HepG2 (cell line): Measurements from ENCODE around the gene CLDN7. TPM values are rescaled to one million over a fixed set of nuclear protein-coding genes. Genes with fewer than 3 reads are reported as not detected.

Experiments used
- ATAC-seq: fragments of 200-7000 bp; cut with Tn5 transposase; 3 replicates; pipeline ENCODE4 v1.9.1; 2020; ENCODE audit warnings: mild to moderate bottlenecking, moderate library complexity
- BruUV-seq: library from RNA; stranded (reverse); fragments of 400-500 nt; replicated peaks from 2 replicates; lab custom pipeline; 2021; lab: Mats Ljungman, UMichigan
- CTCF ChIA-PET: fragments of 300-600 bp; formaldehyde crosslinking; extraction: SDS; loops from one replicate; lab custom pipeline; 2021; ENCODE audit warnings: low total read pairs, inconsistent platforms, low intra/inter-chr PET ratio; lab: Yijun Ruan, JAX
- POLR2A ChIA-PET: fragments of 350-600 bp; sonication (Branson Sonifier 250); formaldehyde crosslinking; loops from one replicate; lab custom pipeline; 2020; ENCODE audit warnings: antibody characterized with exemption, inconsistent platforms; lab: Yijun Ruan, JAX
- DNase-seq: peaks from one replicate; pipeline ENCODE4 v3.0.0-alpha.2; 2015; ENCODE audit warnings: low spot score
- FAIRE-seq: peaks from 3 replicates; lab custom pipeline; 2011; peaks lifted over from hg19 to GRCh38; lab: Jason Lieb, UNC
- H2AFZ ChIP-seq: one replicate; pipeline ENCODE4 v1.6.1; 2011; ENCODE audit warnings: low read length, inconsistent platforms
- H3K27ac ChIP-seq: fragments of 300-600 bp; 3 replicates; pipeline ENCODE4 v1.8.0; 2011; ENCODE audit warnings: mixed run types, mild to moderate bottlenecking, mixed read lengths, low read length, inconsistent platforms; ENCODE audit not compliant: insufficient read depth; ENCODE audit errors: extremely low read length
- H3K27me3 ChIP-seq, 2 experiments: fragments of 200-600 bp in 1 of 2; 2 replicates in 1 of 2; 3 replicates in 1 of 2; pipeline versions ENCODE4 v1.6.0 to v1.8.0; 2011; ENCODE audit warnings: low read length in 2 of 2, mild to moderate bottlenecking in 2 of 2, moderate library complexity in 2 of 2, inconsistent platforms in 1 of 2; ENCODE audit not compliant: insufficient read depth in 2 of 2, control insufficient read depth in 1 of 2
- H3K36me3 ChIP-seq, 2 experiments: fragments of 200-600 bp in 1 of 2; replicated peaks in 1 of 2; 2 replicates in 1 of 2; 3 replicates in 1 of 2; pipeline versions ENCODE4 v1.5.1 to v1.8.0; 2011; ENCODE audit warnings: low read length in 2 of 2, inconsistent platforms in 1 of 2; ENCODE audit not compliant: insufficient read depth in 2 of 2, control insufficient read depth in 1 of 2
- H3K4me1 ChIP-seq: 2 replicates; pipeline ENCODE4 v1.5.1; 2012; ENCODE audit warnings: low read length, inconsistent platforms; ENCODE audit not compliant: insufficient read depth
- H3K4me2 ChIP-seq: 2 replicates; pipeline ENCODE4 v1.6.0; 2011; ENCODE audit warnings: low read depth, low read length, inconsistent platforms
- H3K4me3 ChIP-seq, 3 experiments: fragments of 200-600 bp in 1 of 3; sonication (generic), shearing (Covaris generic) in 1 of 3; replicated peaks in 1 of 3; 2 replicates each; pipeline ENCODE4 v1.5.1; 2011 to 2016; ENCODE audit warnings: low read length in 3 of 3, inconsistent platforms in 2 of 3, low read depth in 2 of 3, mild to moderate bottlenecking in 2 of 3, control low read depth in 1 of 3, mixed read lengths in 1 of 3; ENCODE audit not compliant: insufficient read depth in 1 of 3
- H3K79me2 ChIP-seq: one replicate; pipeline ENCODE4 v1.6.1; 2011; ENCODE audit warnings: low read length, inconsistent platforms; ENCODE audit not compliant: insufficient read depth
- H3K9ac ChIP-seq: 2 replicates; pipeline ENCODE4 v1.6.0; 2011; ENCODE audit warnings: mild to moderate bottlenecking, low read depth, low read length, inconsistent platforms; ENCODE audit not compliant: insufficient read depth
- H3K9me3 ChIP-seq: 2 replicates; pipeline ENCODE4 v1.5.1; 2012; ENCODE audit warnings: mild to moderate bottlenecking, low read length
- H4K20me1 ChIP-seq: 2 replicates; pipeline ENCODE4 v1.6.0; 2011; ENCODE audit warnings: inconsistent platforms, mild to moderate bottlenecking, low read length, moderate library complexity; ENCODE audit not compliant: insufficient read depth
- CBX1 ChIP-seq: IDR thresholded peaks from one replicate; pipeline ENCODE4 v1.6.1; 2016; ENCODE audit warnings: antibody characterized with exemption, low read depth
- WGBS: methylation state at CpG from one replicate; pipeline ENCODE4 v1.1.6; 2017; ENCODE audit warnings: low lambda C conversion rate; 5-methylcytosine and 5-hydroxymethylcytosine counted together
- in situ Hi-C: cut with HindIII; loops from 2 replicates; pipeline ENCODE4 v1.10.0; 2017; ENCODE audit warnings: low pct_unique_long_range_greater_than_20kb; ENCODE audit not compliant: extremely low pct_ligation_motif_present
- intact Hi-C: fragments of 100-400 bp; cut with micrococcal nuclease; formaldehyde crosslinking; loops from one replicate; pipeline ENCODE4 v1.10.0; 2022; ENCODE audit not compliant: unreplicated experiment
- polyA plus RNA-seq, 8 experiments: library from polyadenylated mRNA; depleted of rRNA in 3 of 8; stranded (reverse) in 7 of 8; unstranded in 1 of 8; fragments of >200 nt; fragmentation: Illumina TruSeq in 4 of 8; extraction: Trizol in 4 of 8; gene quantifications; 2 replicates each; pipeline versions ENCODE4 v1.2.1 to v1.2.3, GENCODE V29; 2011 to 2016; ENCODE audit warnings: low read depth in 4 of 8, missing spikeins in 1 of 8, mixed read lengths in 1 of 8; ENCODE audit not compliant: insufficient read depth in 1 of 8
- total RNA-seq, 5 experiments: library from RNA; depleted of rRNA; stranded (reverse); fragments of >200 nt; fragmentation: Illumina TruSeq; extraction: Trizol; gene quantifications; 2 replicates each; pipeline ENCODE4 v1.2.3, GENCODE V29; 2016; ENCODE audit warnings: low read depth in 1 of 5
- TF ChIP-seq, protein P1 (sequence below): sonication (generic); formaldehyde crosslinking; IDR thresholded peaks from 2 replicates; pipeline ENCODE4 v1.4.0; 2020; ENCODE audit warnings: missing genetic modification reagents
- TF ChIP-seq, protein P2 (sequence below): sonication (generic); formaldehyde crosslinking; IDR thresholded peaks from 2 replicates; pipeline ENCODE4 v1.9.0; 2021; ENCODE audit warnings: missing genetic modification reagents, mild to moderate bottlenecking, borderline replicate concordance
- TF ChIP-seq, protein P3 (sequence below): sonication (generic); formaldehyde crosslinking; IDR thresholded peaks from 2 replicates; pipeline ENCODE4 v1.4.0; 2020; ENCODE audit warnings: missing genetic modification reagents

The CLDN7 gene
- total and polyA plus RNA-seq, 2 of the 13 experiments (the other 11 are each of a cell fraction or from before 2014, with no cell fraction given), result not detected

DNA sequence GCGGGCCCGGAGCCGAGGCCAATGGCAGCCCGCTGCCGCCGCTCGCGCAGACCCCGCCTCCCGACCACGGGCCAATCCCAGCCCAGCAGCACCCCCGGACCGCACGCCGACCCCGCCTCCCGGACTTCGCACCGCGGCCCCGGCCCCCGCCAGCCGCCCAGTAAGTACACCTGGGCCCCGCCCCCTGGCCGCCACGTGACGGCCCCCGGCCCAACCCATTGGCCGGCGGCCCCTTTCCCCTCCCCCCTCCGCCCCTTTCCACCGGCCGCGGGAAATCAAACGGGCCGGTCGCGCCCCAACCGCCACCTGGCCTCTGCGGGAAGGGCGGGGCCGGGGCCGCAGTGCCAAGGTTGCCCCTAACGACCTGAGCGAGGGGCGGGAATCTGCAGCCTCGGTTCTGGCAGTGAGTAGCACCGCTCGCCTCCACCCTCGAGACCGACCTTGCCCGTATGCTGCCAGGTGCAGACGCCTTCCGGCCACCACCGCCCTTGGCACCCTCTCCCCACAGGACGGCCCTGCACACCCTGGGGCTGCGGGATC lies 32.4 kb upstream of the CLDN7 start, which contains the start of gene YBX2:
YBX2 (minus strand) TSS at position 26 of the 540 bp plus-strand sequence. CDS start 139 bp downstream, outside the sequence.
- TF ChIP-seq, protein P1, sequence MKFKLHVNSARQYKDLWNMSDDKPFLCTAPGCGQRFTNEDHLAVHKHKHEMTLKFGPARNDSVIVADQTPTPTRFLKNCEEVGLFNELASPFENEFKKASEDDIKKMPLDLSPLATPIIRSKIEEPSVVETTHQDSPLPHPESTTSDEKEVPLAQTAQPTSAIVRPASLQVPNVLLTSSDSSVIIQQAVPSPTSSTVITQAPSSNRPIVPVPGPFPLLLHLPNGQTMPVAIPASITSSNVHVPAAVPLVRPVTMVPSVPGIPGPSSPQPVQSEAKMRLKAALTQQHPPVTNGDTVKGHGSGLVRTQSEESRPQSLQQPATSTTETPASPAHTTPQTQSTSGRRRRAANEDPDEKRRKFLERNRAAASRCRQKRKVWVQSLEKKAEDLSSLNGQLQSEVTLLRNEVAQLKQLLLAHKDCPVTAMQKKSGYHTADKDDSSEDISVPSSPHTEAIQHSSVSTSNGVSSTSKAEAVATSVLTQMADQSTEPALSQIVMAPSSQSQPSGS (CRISPR knock-in tag), result no peak
- TF ChIP-seq, protein P2, sequence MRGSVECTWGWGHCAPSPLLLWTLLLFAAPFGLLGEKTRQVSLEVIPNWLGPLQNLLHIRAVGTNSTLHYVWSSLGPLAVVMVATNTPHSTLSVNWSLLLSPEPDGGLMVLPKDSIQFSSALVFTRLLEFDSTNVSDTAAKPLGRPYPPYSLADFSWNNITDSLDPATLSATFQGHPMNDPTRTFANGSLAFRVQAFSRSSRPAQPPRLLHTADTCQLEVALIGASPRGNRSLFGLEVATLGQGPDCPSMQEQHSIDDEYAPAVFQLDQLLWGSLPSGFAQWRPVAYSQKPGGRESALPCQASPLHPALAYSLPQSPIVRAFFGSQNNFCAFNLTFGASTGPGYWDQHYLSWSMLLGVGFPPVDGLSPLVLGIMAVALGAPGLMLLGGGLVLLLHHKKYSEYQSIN (CRISPR knock-in tag), result no peak
- TF ChIP-seq CBX1, result no peak
- TF ChIP-seq, protein P3, sequence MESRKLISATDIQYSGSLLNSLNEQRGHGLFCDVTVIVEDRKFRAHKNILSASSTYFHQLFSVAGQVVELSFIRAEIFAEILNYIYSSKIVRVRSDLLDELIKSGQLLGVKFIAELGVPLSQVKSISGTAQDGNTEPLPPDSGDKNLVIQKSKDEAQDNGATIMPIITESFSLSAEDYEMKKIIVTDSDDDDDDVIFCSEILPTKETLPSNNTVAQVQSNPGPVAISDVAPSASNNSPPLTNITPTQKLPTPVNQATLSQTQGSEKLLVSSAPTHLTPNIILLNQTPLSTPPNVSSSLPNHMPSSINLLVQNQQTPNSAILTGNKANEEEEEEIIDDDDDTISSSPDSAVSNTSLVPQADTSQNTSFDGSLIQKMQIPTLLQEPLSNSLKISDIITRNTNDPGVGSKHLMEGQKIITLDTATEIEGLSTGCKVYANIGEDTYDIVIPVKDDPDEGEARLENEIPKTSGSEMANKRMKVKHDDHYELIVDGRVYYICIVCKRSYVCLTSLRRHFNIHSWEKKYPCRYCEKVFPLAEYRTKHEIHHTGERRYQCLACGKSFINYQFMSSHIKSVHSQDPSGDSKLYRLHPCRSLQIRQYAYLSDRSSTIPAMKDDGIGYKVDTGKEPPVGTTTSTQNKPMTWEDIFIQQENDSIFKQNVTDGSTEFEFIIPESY, result peak; percentile 51; the same call in 1 of the 2 replicates
- TF ChIP-seq, all 625 proteins: peak for 1
- Histone ChIP-seq H3K9me3 (no peaks in the 10 kb centered on the region), H3K36me3 (no peaks in the 10 kb centered on the region), H4K20me1 (no peaks in the 10 kb centered on the region), H3K79me2 (no peaks in the 10 kb centered on the region), H3K4me1 (peaks cover 41% of the 10 kb centered on the region), H3K4me3 (peak within 1 kb of the TSS in 2 of 3 experiments; percentile 15 to 53; a peak in 4 of 6 replicates), H3K9ac (0 out of 2 replicates have a peak within 1 kb of the TSS, but pooled peaks have one; percentile 34), H3K27ac (no peak within 1 kb of the TSS), H3K4me2 (peak within 1 kb of the TSS; percentile 75), H3K27me3 (peaks cover 0 to 11% of the 10 kb centered on the region in 2 experiments; a peak in 2 of 5 replicates), H2AFZ (no peak within 1 kb of the TSS)
- DNase-seq, result no peak
- in situ Hi-C loops (no loop called here), intact Hi-C loops (no loop called here)
- 90% methylated on average over 56 of the region's 57 CpGs for WGBS
- BruUV-seq, result no TSS peak
- POLR2A ChIA-PET, result no interaction called here
- no peak for FAIRE-seq
- CTCF ChIA-PET, result no interaction called here
- ATAC-seq, result no peak
